BJ (cell line): Measurements from ENCODE around the gene TRIM63. TPM values are rescaled to one million over a fixed set of nuclear protein-coding genes. Genes with fewer than 3 reads are reported as not detected.

ENCODE experiments used
- CTCF ChIA-PET: fragments of 350-600 bp; formaldehyde crosslinking; extraction: SDS; loops from one replicate; lab custom pipeline; 2021; ENCODE audit warnings: antibody characterized with exemption, inconsistent platforms; lab: Yijun Ruan, JAX
- POLR2A ChIA-PET: fragments of 300-600 bp; sonication (Branson Sonifier 250); formaldehyde crosslinking; extraction: SDS; loops from one replicate; lab custom pipeline; 2021; ENCODE audit warnings: antibody characterized with exemption; lab: Charles Lee
- DNase-seq: peaks from one replicate; pipeline ENCODE4 v3.0.0-alpha.2; 2011; ENCODE audit warnings: low read depth
- H3K27me3 ChIP-seq: 2 replicates; pipeline ENCODE4 v1.6.0; 2011; ENCODE audit warnings: low read length; ENCODE audit not compliant: control insufficient read depth, insufficient read depth
- H3K36me3 ChIP-seq: 2 replicates; pipeline ENCODE4 v1.5.1; 2011; ENCODE audit warnings: low read length; ENCODE audit not compliant: control insufficient read depth, insufficient read depth
- H3K4me3 ChIP-seq: 2 replicates; pipeline ENCODE4 v1.5.1; 2011; ENCODE audit warnings: low read depth, mild to moderate bottlenecking, control low read depth, low read length
- CTCF ChIP-seq: IDR thresholded peaks from 2 replicates; pipeline ENCODE4 v1.5.1; 2011; ENCODE audit warnings: low read depth, mild to moderate bottlenecking, control low read depth, inconsistent platforms, low read length, moderate library complexity; ENCODE audit not compliant: insufficient read depth
- polyA plus RNA-seq: library from polyadenylated mRNA; depleted of rRNA; stranded (reverse); fragments of >200 nt; gene quantifications from 2 replicates; pipeline ENCODE4 v1.2.3, GENCODE V29; 2011

The TRIM63 gene
- polyA plus RNA-seq, 1 experiment, result not detected

GRCh38 chr1:26031611-26032220 lies 35.7 kb downstream of the TRIM63 start:
- no peak for TF ChIP-seq CTCF
- DNase-seq, result no peak
- CTCF ChIA-PET, result interaction anchor here (0.6 to 5.4 kb wide), 5 partner anchors 34 to 290 kb away, joined by 3 to 90 read pairs (median 3); partner anchors contain the start of gene PAFAH2
- Histone ChIP-seq H3K27me3 (no peaks in the 10 kb centered on the region), H3K4me3 (no peak overlapping the region), H3K36me3 (no peaks in the 10 kb centered on the region)
- POLR2A ChIA-PET, result interaction anchor here (0.5 kb wide), 1 partner anchor 49 kb away, joined by 3 read pairs; no protein-coding TSS in a partner anchor

- CTCF ChIA-PET, result interaction anchor here (0.6 to 1.8 kb wide), 4 partner anchors 18 to 291 kb away, joined by 3 to 4 read pairs (median 3); partner anchors contain the start of gene PAFAH2
- Histone ChIP-seq H3K27me3 (no peaks in the 10 kb centered on the region), H3K4me3 (no peak overlapping the region), H3K36me3 (no peaks in the 10 kb centered on the region)
- no peak for TF ChIP-seq CTCF
- POLR2A ChIA-PET, result no interaction called here
- no peak for DNase-seq
Measured at GRCh38 chr1:26031196-26031595, 36.2 kb downstream of the TRIM63 start.

DNA sequence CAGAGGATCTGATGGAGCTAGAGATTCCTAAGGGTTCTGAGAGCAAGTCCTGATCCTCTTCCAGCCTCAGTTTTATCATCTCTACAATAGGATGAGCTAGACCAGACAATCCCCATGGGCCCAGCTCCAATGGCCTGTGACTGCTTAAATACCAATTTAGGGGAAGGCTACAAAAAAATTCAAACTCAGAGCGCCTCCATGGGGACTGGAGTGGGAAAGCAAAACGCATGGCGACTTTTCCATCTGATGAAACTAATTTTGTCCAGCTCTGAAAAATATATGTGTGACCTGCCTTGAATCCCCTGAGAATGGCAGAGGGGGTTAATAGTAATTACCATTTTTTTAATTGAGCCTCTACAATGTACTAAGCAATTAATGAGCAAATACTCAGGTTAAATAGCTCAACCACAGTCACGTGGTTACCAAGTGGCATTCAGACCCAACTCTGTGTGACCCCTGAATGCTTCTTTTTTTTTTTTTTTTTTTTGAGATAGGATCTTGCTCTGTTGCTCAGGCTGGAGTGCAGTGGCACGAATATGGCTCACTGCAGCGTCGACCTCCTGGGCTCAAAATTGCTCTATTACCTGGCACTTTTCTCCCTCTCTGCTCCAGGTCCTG lies 37.5 kb downstream of the TRIM63 start:
- DNase-seq, result no peak
- ChIA-PET POLR2A (no interaction called here), CTCF (interaction anchor here (1.3 to 1.8 kb wide), 2 partner anchors 16 to 135 kb away, joined by 4 to 5 read pairs; no protein-coding TSS in a partner anchor)
- no peak overlapping the region for H3K4me3 ChIP-seq
- no peak for TF ChIP-seq CTCF
- no peaks in the 10 kb centered on the region for H3K36me3 ChIP-seq
- no peaks in the 10 kb centered on the region for H3K27me3 ChIP-seq

GRCh38 chr1:26029054-26029863 lies 38.2 kb downstream of the TRIM63 start:
- DNase-seq, result no peak
- CTCF ChIA-PET, result interaction anchor here (1.3 to 1.8 kb wide), 2 partner anchors 16 to 134 kb away, joined by 4 to 5 read pairs; no protein-coding TSS in a partner anchor
- Histone ChIP-seq H3K27me3 (no peaks in the 10 kb centered on the region), H3K36me3 (no peaks in the 10 kb centered on the region), H3K4me3 (no peak overlapping the region)
- TF ChIP-seq CTCF, result no peak
- POLR2A ChIA-PET, result no interaction called here
